ENCODE measurements around the gene E2F3.

DNA sequence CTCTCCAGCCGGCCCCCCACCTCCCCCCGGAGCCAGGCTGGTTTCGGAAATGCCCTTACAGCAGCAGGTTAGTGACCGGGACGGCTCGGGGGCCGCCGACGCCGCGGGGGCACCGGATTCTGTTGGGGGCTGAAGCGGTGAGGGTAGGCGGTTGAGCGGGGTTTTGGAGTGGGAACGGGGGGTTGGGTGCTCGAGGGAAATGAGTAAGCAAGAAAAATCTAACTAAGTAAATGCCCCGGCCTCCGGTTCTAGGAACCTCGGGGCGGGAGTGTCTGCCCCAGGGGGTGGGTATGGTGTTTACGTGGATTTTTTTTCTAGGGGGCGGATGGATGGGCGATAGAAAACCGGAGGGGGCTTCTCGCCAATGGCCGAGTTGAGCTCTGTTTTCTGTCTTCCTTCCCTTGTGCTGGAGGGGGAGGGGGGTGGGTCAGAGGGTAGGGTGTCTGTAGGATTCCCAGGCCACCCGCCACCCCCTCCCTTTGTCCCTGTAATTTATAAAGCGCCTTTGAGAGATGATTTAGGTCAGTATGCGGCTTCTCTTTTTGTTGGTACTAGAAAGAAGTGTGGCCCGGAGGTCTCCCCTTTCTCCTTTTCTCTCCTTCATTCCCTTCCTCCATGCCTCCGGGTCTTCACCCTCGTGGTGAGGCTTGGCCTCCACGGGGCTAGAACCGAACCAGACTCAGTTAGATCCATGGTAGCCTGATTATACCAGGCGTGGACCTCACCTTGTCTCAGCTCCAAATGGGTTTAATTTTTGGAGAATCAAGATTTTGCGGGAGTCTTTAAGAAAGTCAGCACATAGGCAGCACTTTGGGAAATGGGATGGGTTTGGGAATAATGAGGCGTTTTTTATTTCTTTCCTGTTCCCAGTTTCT lies 2.3 kb downstream of the E2F3 start:
- no peak for TF ChIP-seq SP1 (CRISPR knock-in tag; conservative IDR thresholded peaks at IDR 0.05)
- no peak for TF ChIP-seq NFATC4 (CRISPR knock-in tag; IDR thresholded peaks at IDR 0.05)
- TF ChIP-seq, protein P1, sequence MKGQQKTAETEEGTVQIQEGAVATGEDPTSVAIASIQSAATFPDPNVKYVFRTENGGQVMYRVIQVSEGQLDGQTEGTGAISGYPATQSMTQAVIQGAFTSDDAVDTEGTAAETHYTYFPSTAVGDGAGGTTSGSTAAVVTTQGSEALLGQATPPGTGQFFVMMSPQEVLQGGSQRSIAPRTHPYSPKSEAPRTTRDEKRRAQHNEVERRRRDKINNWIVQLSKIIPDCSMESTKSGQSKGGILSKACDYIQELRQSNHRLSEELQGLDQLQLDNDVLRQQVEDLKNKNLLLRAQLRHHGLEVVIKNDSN (CRISPR knock-in tag; IDR thresholded peaks at IDR 0.05), result no peak
- no peak for TF ChIP-seq ZBTB21 (CRISPR knock-in tag; IDR thresholded peaks at IDR 0.05; ENCODE audit: borderline replicate concordance)
- TF ChIP-seq NR3C1 (CRISPR knock-in tag; conservative IDR thresholded peaks at IDR 0.05; ENCODE audit: low read depth), result no peak
- TF ChIP-seq, protein P2, sequence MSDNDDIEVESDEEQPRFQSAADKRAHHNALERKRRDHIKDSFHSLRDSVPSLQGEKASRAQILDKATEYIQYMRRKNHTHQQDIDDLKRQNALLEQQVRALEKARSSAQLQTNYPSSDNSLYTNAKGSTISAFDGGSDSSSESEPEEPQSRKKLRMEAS (CRISPR knock-in tag; IDR thresholded peaks at IDR 0.05), result no peak
- TF ChIP-seq, protein P3, sequence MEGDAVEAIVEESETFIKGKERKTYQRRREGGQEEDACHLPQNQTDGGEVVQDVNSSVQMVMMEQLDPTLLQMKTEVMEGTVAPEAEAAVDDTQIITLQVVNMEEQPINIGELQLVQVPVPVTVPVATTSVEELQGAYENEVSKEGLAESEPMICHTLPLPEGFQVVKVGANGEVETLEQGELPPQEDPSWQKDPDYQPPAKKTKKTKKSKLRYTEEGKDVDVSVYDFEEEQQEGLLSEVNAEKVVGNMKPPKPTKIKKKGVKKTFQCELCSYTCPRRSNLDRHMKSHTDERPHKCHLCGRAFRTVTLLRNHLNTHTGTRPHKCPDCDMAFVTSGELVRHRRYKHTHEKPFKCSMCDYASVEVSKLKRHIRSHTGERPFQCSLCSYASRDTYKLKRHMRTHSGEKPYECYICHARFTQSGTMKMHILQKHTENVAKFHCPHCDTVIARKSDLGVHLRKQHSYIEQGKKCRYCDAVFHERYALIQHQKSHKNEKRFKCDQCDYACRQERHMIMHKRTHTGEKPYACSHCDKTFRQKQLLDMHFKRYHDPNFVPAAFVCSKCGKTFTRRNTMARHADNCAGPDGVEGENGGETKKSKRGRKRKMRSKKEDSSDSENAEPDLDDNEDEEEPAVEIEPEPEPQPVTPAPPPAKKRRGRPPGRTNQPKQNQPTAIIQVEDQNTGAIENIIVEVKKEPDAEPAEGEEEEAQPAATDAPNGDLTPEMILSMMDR (IDR thresholded peaks at IDR 0.05), result no peak

Data from WTC11 (cell line).